GM21390 (cell line): ENCODE results near the gene DPYSL4.

Experiments used
- ATAC-seq: cut with Tn5 transposase; IDR thresholded peaks from one replicate; pipeline ENCODE4 v1.9.1; 2021; ENCODE audit not compliant: unreplicated experiment

The DPYSL4 gene

GRCh38 chr10:132162590-132163277, 24.0 kb upstream of the DPYSL4 start:
- no peak for ATAC-seq

GRCh38 chr10:132163278-132163765, 23.4 kb upstream of the DPYSL4 start:
- ATAC-seq: no peak

- ATAC-seq: no peak
These were observed 22.8 kb upstream of the DPYSL4 start for GRCh38 chr10:132163826-132164515.

GRCh38 chr10:132164761-132165278, 21.9 kb upstream of the DPYSL4 start:
- ATAC-seq: no peak

GRCh38 chr10:132165416-132165980, 21.2 kb upstream of the DPYSL4 start:
- ATAC-seq: no peak

GRCh38 chr10:132166216-132166950, 20.4 kb upstream of the DPYSL4 start:
- ATAC-seq: no peak

- ATAC-seq: no peak
These were observed 19.6 kb upstream of the DPYSL4 start for GRCh38 chr10:132167041-132167674.

GRCh38 chr10:132167976-132168375, 18.8 kb upstream of the DPYSL4 start:
- ATAC-seq: no peak

GRCh38 chr10:132168571-132169030, 18.1 kb upstream of the DPYSL4 start:
- no peak for ATAC-seq

- no peak for ATAC-seq
These were observed 17.6 kb upstream of the DPYSL4 start for GRCh38 chr10:132169031-132169765.

- ATAC-seq: no peak
These were observed 16.8 kb upstream of the DPYSL4 start for GRCh38 chr10:132169766-132170560.

GRCh38 chr10:132170561-132171361, 16.0 kb upstream of the DPYSL4 start:
- no peak for ATAC-seq

GRCh38 chr10:132172091-132173066, 14.4 kb upstream of the DPYSL4 start:
- ATAC-seq: no peak

GRCh38 chr10:132173185-132173584, 13.6 kb upstream of the DPYSL4 start:
- ATAC-seq: no peak

GRCh38 chr10:132174237-132174636, 12.5 kb upstream of the DPYSL4 start:
- no peak for ATAC-seq

- ATAC-seq: no peak
These were observed 11.3 kb upstream of the DPYSL4 start for GRCh38 chr10:132175408-132175807.

- ATAC-seq: no peak
These were observed 10.7 kb upstream of the DPYSL4 start for GRCh38 chr10:132175907-132176581.
